Measurements from ENCODE around the gene TCF4.

The TCF4 gene

DNA sequence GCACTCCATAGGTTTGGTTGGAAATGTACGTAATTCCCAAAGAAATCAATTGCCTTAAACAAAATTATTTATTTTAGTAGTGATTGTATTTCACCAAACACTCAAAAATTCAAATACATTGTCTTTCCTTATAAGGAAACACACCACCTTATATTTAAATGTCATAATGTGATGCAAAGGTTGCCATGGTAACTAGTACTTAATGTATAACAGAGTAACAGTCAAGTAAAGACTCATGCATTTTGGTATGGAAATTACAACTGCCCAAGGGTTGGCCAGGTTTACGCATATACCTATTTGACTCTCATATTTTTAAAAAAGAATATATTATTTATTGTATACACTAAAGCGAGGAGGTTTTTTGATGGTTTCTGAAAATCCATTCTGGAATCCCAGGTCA, 231.2 kb downstream of the TCF4 start:
- Histone ChIP-seq H3K27me3 (ENCODE audit: insufficient read depth, low read length) (no peaks in the 10 kb centered on the region), H3K36me3 (ENCODE audit: control insufficient read depth in 1 of 2, insufficient read depth in 2 of 2, low read length in 2 of 2) (peaks cover 2 to 3% of the 10 kb centered on the region in 2 experiments), H3K14ac (ENCODE audit: low read length) (no peak overlapping the region), H3K27ac (ENCODE audit: low read depth, low read length) (no peak overlapping the region), H3K79me2 (ENCODE audit: control insufficient read depth, insufficient read depth, low read length, poor library complexity) (no peaks in the 10 kb centered on the region), H4K12ac (ENCODE audit: low read depth, low read length) (no peak overlapping the region), H4K8ac (ENCODE audit: low read depth, low read length) (no peak overlapping the region), H3K23ac (ENCODE audit: low read length) (no peak overlapping the region), H2BK12ac (ENCODE audit: low read length) (no peak overlapping the region), H3K4me2 (ENCODE audit: low read length) (no peak overlapping the region), H3K9ac (ENCODE audit: low read length) (no peak overlapping the region), H3K79me1 (ENCODE audit: low read length) (no peaks in the 10 kb centered on the region), H2AK5ac (ENCODE audit: low read length) (no peak overlapping the region), H2BK5ac (ENCODE audit: low read depth, low read length, poor library complexity) (no peak overlapping the region), H3K4me1 (ENCODE audit: control insufficient read depth in 1 of 2, insufficient read depth in 2 of 2, low read length in 2 of 2) (no peaks in the 10 kb centered on the region), H3K4ac (ENCODE audit: low read depth, low read length) (no peak overlapping the region), H4K91ac (ENCODE audit: low read depth, low read length) (no peak overlapping the region), H3K9me3 (ENCODE audit: insufficient read depth, low read depth, low read length) (no peaks in the 10 kb centered on the region), H2AFZ (ENCODE audit: insufficient read depth, low read length, poor library complexity) (no peak overlapping the region), H2BK120ac (ENCODE audit: insufficient read depth, low read length, poor library complexity) (no peak overlapping the region), H3K4me3 (ENCODE audit: low read depth, low read length) (no peak overlapping the region), H3K18ac (ENCODE audit: low read length) (no peak overlapping the region)
- no peak for DNase-seq
- WGBS (ENCODE audit: extremely low coverage, insufficient coverage, insufficient read length) = no CpG with 5 or more reads among the region's 3 CpGs

DNA sequence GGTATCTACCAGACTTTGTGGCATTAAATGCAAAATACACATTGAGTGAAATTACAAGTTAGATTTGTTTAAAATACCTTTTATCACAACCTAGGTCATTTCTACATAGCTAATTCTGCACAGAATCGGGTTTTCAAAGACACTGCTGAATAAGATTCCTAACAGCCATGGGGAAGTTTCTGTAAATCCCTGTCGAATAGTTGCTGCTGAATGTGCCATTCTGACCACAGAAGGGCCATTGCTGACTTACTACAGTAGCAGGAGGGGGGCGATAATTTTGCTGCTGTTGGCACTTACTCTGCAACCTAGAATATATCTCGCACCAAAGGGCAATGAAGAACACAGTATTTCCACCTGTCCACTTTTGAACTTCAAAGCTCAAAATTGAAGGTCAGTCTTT, 232.8 kb downstream of the TCF4 start:
- peaks cover 2 to 3% of the 10 kb centered on the region in 2 experiments for H3K36me3 ChIP-seq (ENCODE audit: control insufficient read depth in 1 of 2, insufficient read depth in 2 of 2, low read length in 2 of 2)
- H3K14ac ChIP-seq (ENCODE audit: low read length) = no peak overlapping the region
- H2BK5ac ChIP-seq (ENCODE audit: low read depth, low read length, poor library complexity) = no peak overlapping the region
- no peak overlapping the region for H4K12ac ChIP-seq (ENCODE audit: low read depth, low read length)
- no CpG with 5 or more reads among the region's 4 CpGs for WGBS (ENCODE audit: extremely low coverage, insufficient coverage, insufficient read length)
- no peaks in the 10 kb centered on the region for H3K79me2 ChIP-seq (ENCODE audit: control insufficient read depth, insufficient read depth, low read length, poor library complexity)
- no peaks in the 10 kb centered on the region for H3K27me3 ChIP-seq (ENCODE audit: insufficient read depth, low read length)
- H2BK120ac ChIP-seq (ENCODE audit: insufficient read depth, low read length, poor library complexity) = no peak overlapping the region
- no peak overlapping the region for H3K4me2 ChIP-seq (ENCODE audit: low read length)
- no peak overlapping the region for H2AK5ac ChIP-seq (ENCODE audit: low read length)
- no peak overlapping the region for H3K9ac ChIP-seq (ENCODE audit: low read length)
- H3K79me1 ChIP-seq (ENCODE audit: low read length) = no peaks in the 10 kb centered on the region
- H3K9me3 ChIP-seq (ENCODE audit: insufficient read depth, low read depth, low read length) = no peaks in the 10 kb centered on the region
- H3K18ac ChIP-seq (ENCODE audit: low read length) = no peak overlapping the region
- no peak overlapping the region for H3K4ac ChIP-seq (ENCODE audit: low read depth, low read length)
- no peak overlapping the region for H4K8ac ChIP-seq (ENCODE audit: low read depth, low read length)
- no peak overlapping the region for H3K4me3 ChIP-seq (ENCODE audit: low read depth, low read length)
- H2BK12ac ChIP-seq (ENCODE audit: low read length) = no peak overlapping the region
- no peak overlapping the region for H4K91ac ChIP-seq (ENCODE audit: low read depth, low read length)
- no peak for DNase-seq
- no peak overlapping the region for H3K27ac ChIP-seq (ENCODE audit: low read depth, low read length)
- H3K4me1 ChIP-seq (ENCODE audit: control insufficient read depth in 1 of 2, insufficient read depth in 2 of 2, low read length in 2 of 2) = no peaks in the 10 kb centered on the region
- no peak overlapping the region for H3K23ac ChIP-seq (ENCODE audit: low read length)
- no peak overlapping the region for H2AFZ ChIP-seq (ENCODE audit: insufficient read depth, low read length, poor library complexity)

DNA sequence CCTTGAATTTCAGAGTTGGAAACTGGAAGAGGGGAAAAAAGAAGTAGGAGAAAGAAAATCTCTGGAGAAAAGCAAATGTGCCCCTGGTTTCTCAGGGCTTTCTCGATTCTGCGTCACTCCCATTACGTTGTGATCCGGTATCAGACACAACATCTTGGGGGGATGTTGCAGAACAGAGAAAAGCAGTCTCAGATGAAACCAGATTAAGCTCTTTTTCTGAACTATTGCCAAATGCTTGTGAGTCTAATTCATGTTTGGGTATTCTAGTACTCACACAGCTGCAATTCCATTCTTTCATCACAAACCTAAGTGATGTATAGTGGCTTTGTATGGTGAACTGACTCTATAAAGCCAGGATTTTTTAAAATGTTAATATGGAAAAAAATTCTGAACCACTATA, 233.2 kb downstream of the TCF4 start:
- H3K79me1 ChIP-seq (ENCODE audit: low read length) = no peaks in the 10 kb centered on the region
- H3K27ac ChIP-seq (ENCODE audit: low read depth, low read length) = no peak overlapping the region
- no peaks in the 10 kb centered on the region for H3K79me2 ChIP-seq (ENCODE audit: control insufficient read depth, insufficient read depth, low read length, poor library complexity)
- H3K36me3 ChIP-seq (ENCODE audit: control insufficient read depth in 1 of 2, insufficient read depth in 2 of 2, low read length in 2 of 2) = peaks cover 2 to 3% of the 10 kb centered on the region in 2 experiments
- no peaks in the 10 kb centered on the region for H3K4me1 ChIP-seq (ENCODE audit: control insufficient read depth in 1 of 2, insufficient read depth in 2 of 2, low read length in 2 of 2)
- no CpG with 5 or more reads among the region's 4 CpGs for WGBS (ENCODE audit: extremely low coverage, insufficient coverage, insufficient read length)
- H3K23ac ChIP-seq (ENCODE audit: low read length) = no peak overlapping the region
- no peak overlapping the region for H3K18ac ChIP-seq (ENCODE audit: low read length)
- no peak overlapping the region for H3K14ac ChIP-seq (ENCODE audit: low read length)
- no peak overlapping the region for H2AFZ ChIP-seq (ENCODE audit: insufficient read depth, low read length, poor library complexity)
- no peak overlapping the region for H2BK5ac ChIP-seq (ENCODE audit: low read depth, low read length, poor library complexity)
- DNase-seq = no peak
- no peak overlapping the region for H2AK5ac ChIP-seq (ENCODE audit: low read length)
- H2BK120ac ChIP-seq (ENCODE audit: insufficient read depth, low read length, poor library complexity) = no peak overlapping the region
- H3K27me3 ChIP-seq (ENCODE audit: insufficient read depth, low read length) = no peaks in the 10 kb centered on the region
- H4K12ac ChIP-seq (ENCODE audit: low read depth, low read length) = no peak overlapping the region
- no peaks in the 10 kb centered on the region for H3K9me3 ChIP-seq (ENCODE audit: insufficient read depth, low read depth, low read length)
- no peak overlapping the region for H3K4me3 ChIP-seq (ENCODE audit: low read depth, low read length)
- H4K91ac ChIP-seq (ENCODE audit: low read depth, low read length) = no peak overlapping the region
- H2BK12ac ChIP-seq (ENCODE audit: low read length) = no peak overlapping the region
- H3K4me2 ChIP-seq (ENCODE audit: low read length) = no peak overlapping the region
- H4K8ac ChIP-seq (ENCODE audit: low read depth, low read length) = no peak overlapping the region
- H3K4ac ChIP-seq (ENCODE audit: low read depth, low read length) = no peak overlapping the region
- H3K9ac ChIP-seq (ENCODE audit: low read length) = no peak overlapping the region

DNA sequence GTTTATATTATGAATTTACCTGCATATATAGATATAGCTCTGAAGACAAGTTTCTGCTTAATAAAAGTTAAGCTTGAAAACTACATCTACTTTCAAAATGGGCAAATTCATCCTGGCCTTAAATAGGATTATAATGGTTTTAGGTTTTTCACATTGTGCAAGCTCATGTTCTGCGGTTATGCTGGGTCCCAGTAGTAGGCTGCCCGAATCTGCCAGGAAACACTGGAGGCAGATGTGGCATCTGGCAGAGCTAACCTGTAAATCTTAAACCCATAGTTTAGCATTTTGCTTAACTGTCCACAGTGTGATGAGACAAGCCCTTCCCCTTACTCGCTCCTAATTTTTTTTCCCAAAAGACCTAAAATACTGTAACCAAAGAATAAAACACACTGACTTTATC, 234.2 kb downstream of the TCF4 start:
- Histone ChIP-seq H2AK5ac (ENCODE audit: low read length) (no peak overlapping the region), H3K14ac (ENCODE audit: low read length) (no peak overlapping the region), H4K12ac (ENCODE audit: low read depth, low read length) (no peak overlapping the region), H3K18ac (ENCODE audit: low read length) (no peak overlapping the region), H2AFZ (ENCODE audit: insufficient read depth, low read length, poor library complexity) (no peak overlapping the region), H3K9me3 (ENCODE audit: insufficient read depth, low read depth, low read length) (no peaks in the 10 kb centered on the region), H3K36me3 (ENCODE audit: control insufficient read depth in 1 of 2, insufficient read depth in 2 of 2, low read length in 2 of 2) (peaks cover 2 to 3% of the 10 kb centered on the region in 2 experiments), H3K79me1 (ENCODE audit: low read length) (no peaks in the 10 kb centered on the region), H3K27ac (ENCODE audit: low read depth, low read length) (no peak overlapping the region), H2BK5ac (ENCODE audit: low read depth, low read length, poor library complexity) (no peak overlapping the region), H2BK120ac (ENCODE audit: insufficient read depth, low read length, poor library complexity) (no peak overlapping the region), H4K8ac (ENCODE audit: low read depth, low read length) (no peak overlapping the region), H3K4ac (ENCODE audit: low read depth, low read length) (no peak overlapping the region), H2BK12ac (ENCODE audit: low read length) (no peak overlapping the region), H3K79me2 (ENCODE audit: control insufficient read depth, insufficient read depth, low read length, poor library complexity) (no peaks in the 10 kb centered on the region), H3K4me1 (ENCODE audit: control insufficient read depth in 1 of 2, insufficient read depth in 2 of 2, low read length in 2 of 2) (no peaks in the 10 kb centered on the region), H4K91ac (ENCODE audit: low read depth, low read length) (no peak overlapping the region), H3K9ac (ENCODE audit: low read length) (no peak overlapping the region), H3K4me2 (ENCODE audit: low read length) (no peak overlapping the region), H3K23ac (ENCODE audit: low read length) (no peak overlapping the region), H3K27me3 (ENCODE audit: insufficient read depth, low read length) (no peaks in the 10 kb centered on the region), H3K4me3 (ENCODE audit: low read depth, low read length) (no peak overlapping the region)
- DNase-seq = no peak
- WGBS (ENCODE audit: extremely low coverage, insufficient coverage, insufficient read length) = no CpG with 5 or more reads among the region's 3 CpGs

Data from trophoblast cell (in vitro differentiated cells and primary cell).